ENCODE results near the gene GMPR2. TPM values are rescaled to one million over a fixed set of nuclear protein-coding genes. Genes with fewer than 3 reads are reported as not detected.

Gene GMPR2
- total and polyA plus RNA-seq, 2 of the 4 experiments (the other 2 are of a cell fraction): 63.7 to 92.5 TPM

DNA sequence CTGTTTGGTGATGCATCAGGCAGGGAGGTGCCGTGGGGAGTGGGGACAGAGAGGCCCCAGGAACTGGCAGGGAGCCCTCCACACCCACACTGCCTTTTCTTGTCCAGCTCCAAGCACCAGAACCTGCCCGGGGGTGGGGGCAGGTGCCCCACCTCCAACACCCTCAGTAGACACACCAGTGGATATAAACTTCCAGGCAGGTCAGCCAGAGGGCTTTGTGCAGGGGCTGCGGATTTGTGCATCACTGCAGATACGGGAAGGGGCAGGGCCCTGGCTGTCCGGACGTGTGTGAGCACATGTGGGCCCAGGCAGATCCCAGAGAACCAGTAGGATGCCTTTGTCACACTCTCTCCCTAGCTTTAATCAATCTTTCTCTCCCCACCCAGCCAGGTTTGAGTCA lies 31.6 kb downstream of the GMPR2 start:
- Histone ChIP-seq H3K56ac (ENCODE audit: extremely low read depth, insufficient read depth, low read length) (no peak overlapping the region), H3K9me3 (ENCODE audit: control insufficient read depth, insufficient read depth, low read length) (no peaks in the 10 kb centered on the region), H3K27ac (ENCODE audit: insufficient read depth, low read length) (no peak overlapping the region), H3K4me2 (ENCODE audit: low read depth, low read length) (no peak overlapping the region), H3K9me1 (ENCODE audit: insufficient read depth, low read length) (peaks cover 6% of the 10 kb centered on the region; the same call in 1 of the 2 replicates), H2BK5ac (ENCODE audit: low read depth, low read length, poor library complexity, severe bottlenecking) (no peak overlapping the region), H3K23ac (ENCODE audit: low read depth, low read length) (no peak overlapping the region), H4K8ac (ENCODE audit: low read depth in 2 of 2, low read length in 2 of 2) (no peak overlapping the region), H3K4me3 (ENCODE audit: insufficient read depth, low read depth, low read length) (no peak overlapping the region), H4K20me1 (ENCODE audit: insufficient read depth, low read length) (no peaks in the 10 kb centered on the region), H3K4me1 (ENCODE audit: control insufficient read depth, insufficient read depth, low read length) (peaks cover 3% of the 10 kb centered on the region; the same call in 1 of the 2 replicates), H3K14ac (replicated peaks; ENCODE audit: low read depth, low read length) (no peak overlapping the region), H4K91ac (ENCODE audit: insufficient read depth, low read depth, low read length) (no peak overlapping the region), H2AK9ac (replicated peaks; ENCODE audit: low read depth, low read length, poor library complexity) (no peak overlapping the region), H2BK120ac (ENCODE audit: low read depth, low read length) (no peak overlapping the region), H2AK5ac (ENCODE audit: low read depth, low read length) (no peak overlapping the region), H2BK20ac (ENCODE audit: low read depth, low read length) (no peak overlapping the region), H2AFZ (replicated peaks; ENCODE audit: low read length, poor library complexity) (no peak overlapping the region), H3K27me3 (ENCODE audit: control insufficient read depth, insufficient read depth, low read length) (no peaks in the 10 kb centered on the region), H2BK15ac (ENCODE audit: low read depth, low read length) (no peak overlapping the region), H3K79me1 (ENCODE audit: low read depth in 1 of 2, low read length in 2 of 2) (no peaks in the 10 kb centered on the region), H3K9ac (ENCODE audit: low read depth, low read length) (no peak overlapping the region), H3K18ac (ENCODE audit: low read depth, low read length) (no peak overlapping the region), H3K4ac (ENCODE audit: low read depth, low read length) (no peak overlapping the region), H4K5ac (ENCODE audit: low read depth, low read length) (no peak overlapping the region), H3K36me3 (ENCODE audit: control insufficient read depth, insufficient read depth, low read length) (peaks cover 28% of the 10 kb centered on the region)
- TF ChIP-seq, protein P1, sequence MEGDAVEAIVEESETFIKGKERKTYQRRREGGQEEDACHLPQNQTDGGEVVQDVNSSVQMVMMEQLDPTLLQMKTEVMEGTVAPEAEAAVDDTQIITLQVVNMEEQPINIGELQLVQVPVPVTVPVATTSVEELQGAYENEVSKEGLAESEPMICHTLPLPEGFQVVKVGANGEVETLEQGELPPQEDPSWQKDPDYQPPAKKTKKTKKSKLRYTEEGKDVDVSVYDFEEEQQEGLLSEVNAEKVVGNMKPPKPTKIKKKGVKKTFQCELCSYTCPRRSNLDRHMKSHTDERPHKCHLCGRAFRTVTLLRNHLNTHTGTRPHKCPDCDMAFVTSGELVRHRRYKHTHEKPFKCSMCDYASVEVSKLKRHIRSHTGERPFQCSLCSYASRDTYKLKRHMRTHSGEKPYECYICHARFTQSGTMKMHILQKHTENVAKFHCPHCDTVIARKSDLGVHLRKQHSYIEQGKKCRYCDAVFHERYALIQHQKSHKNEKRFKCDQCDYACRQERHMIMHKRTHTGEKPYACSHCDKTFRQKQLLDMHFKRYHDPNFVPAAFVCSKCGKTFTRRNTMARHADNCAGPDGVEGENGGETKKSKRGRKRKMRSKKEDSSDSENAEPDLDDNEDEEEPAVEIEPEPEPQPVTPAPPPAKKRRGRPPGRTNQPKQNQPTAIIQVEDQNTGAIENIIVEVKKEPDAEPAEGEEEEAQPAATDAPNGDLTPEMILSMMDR (conservative IDR thresholded peaks at IDR 0.05; ENCODE audit: low read depth, low read length): no peak
- TF ChIP-seq CEBPB (IDR thresholded peaks at IDR 0.05; ENCODE audit: low read depth, low read length) (no peak), POLR2A (IDR thresholded peaks at IDR 0.05; ENCODE audit: low read depth, low read length) (no peak), BHLHE40 (IDR thresholded peaks at IDR 0.05; ENCODE audit: low read depth, low read length) (no peak), RAD21 (IDR thresholded peaks at IDR 0.05; ENCODE audit: low read length) (no peak), RCOR1 (IDR thresholded peaks at IDR 0.05; ENCODE audit: insufficient replicate concordance, low read length) (no peak), MAFK (IDR thresholded peaks at IDR 0.05; ENCODE audit: low read depth, low read length) (no peak), RFX5 (IDR thresholded peaks at IDR 0.05; ENCODE audit: low read depth, low read length) (no peak)
- TF ChIP-seq, protein P2, sequence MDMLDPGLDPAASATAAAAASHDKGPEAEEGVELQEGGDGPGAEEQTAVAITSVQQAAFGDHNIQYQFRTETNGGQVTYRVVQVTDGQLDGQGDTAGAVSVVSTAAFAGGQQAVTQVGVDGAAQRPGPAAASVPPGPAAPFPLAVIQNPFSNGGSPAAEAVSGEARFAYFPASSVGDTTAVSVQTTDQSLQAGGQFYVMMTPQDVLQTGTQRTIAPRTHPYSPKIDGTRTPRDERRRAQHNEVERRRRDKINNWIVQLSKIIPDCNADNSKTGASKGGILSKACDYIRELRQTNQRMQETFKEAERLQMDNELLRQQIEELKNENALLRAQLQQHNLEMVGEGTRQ (IDR thresholded peaks at IDR 0.05; ENCODE audit: low read depth, low read length): no peak
- no TSS peak for BruUV-seq (replicated peaks)
- in situ Hi-C loops (cut with MboI; ENCODE audit: low sequenced_read_pairs): no loop called here
- intact Hi-C loops (cut with micrococcal nuclease): no loop called here
- DNase-seq (no peak), ATAC-seq (ENCODE audit: low read depth) (no peak)
- dilution Hi-C loops (cut with HindIII; ENCODE audit: low sequenced_read_pairs, unreplicated experiment): no loop called here
- CTCF ChIA-PET: no interaction called here
- 79% methylated on average over 4 of the region's 6 CpGs; no CpG with 5 or more reads in 1 of the 2 experiments for WGBS, 2 experiments (ENCODE audit: extremely low coverage in 2 of 2, insufficient read length in 1 of 2)
- POLR2A ChIA-PET (ENCODE audit: unreplicated experiment): no interaction called here

Measured in IMR-90 (cell line).